Activated CD4-positive, CD25-positive, alpha-beta regulatory T cell (primary cell): ENCODE results near the gene ASPM.
"Not testable (repeated sequence)": the region's sequence is repeated elsewhere in the genome, so short reads cannot be mapped to it uniquely, and the experiment has no call there.

Experiments
- DNase-seq, 4 experiments: peaks; one replicate each; lab custom pipeline; 2025; lab: John Stamatoyannopoulos, UW

ASPM gene

GRCh38 chr1:197145446-197146024 lies 934 bp downstream of the ASPM start:
- no peak for DNase-seq

GRCh38 chr1:197144570-197145325 lies 1.7 kb downstream of the ASPM start:
- DNase-seq = no peak

- no peak for DNase-seq
These were observed 3.2 kb downstream of the ASPM start for GRCh38 chr1:197143276-197143675.

GRCh38 chr1:197141575-197141974 lies 4.9 kb downstream of the ASPM start:
- DNase-seq = no peak

- no peak for DNase-seq
These were observed 6.3 kb downstream of the ASPM start for GRCh38 chr1:197140121-197140520.

GRCh38 chr1:197139169-197139568 lies 7.3 kb downstream of the ASPM start:
- DNase-seq = no peak

GRCh38 chr1:197137322-197137721 lies 9.1 kb downstream of the ASPM start:
- no peak for DNase-seq

- DNase-seq = no peak
These were observed 15.7 kb downstream of the ASPM start for GRCh38 chr1:197130677-197131304.

GRCh38 chr1:197129698-197130097 lies 16.8 kb downstream of the ASPM start:
- no peak for DNase-seq

- no peak for DNase-seq
These were observed 19.1 kb downstream of the ASPM start for GRCh38 chr1:197127246-197127912.

GRCh38 chr1:197126691-197127090 lies 19.8 kb downstream of the ASPM start:
- DNase-seq = no peak

GRCh38 chr1:197124376-197124775 lies 22.1 kb downstream of the ASPM start:
- DNase-seq = no peak

GRCh38 chr1:197116156-197116555 lies 30.3 kb downstream of the ASPM start:
- DNase-seq = no peak

- DNase-seq = no peak
These were observed 39.6 kb downstream of the ASPM start for GRCh38 chr1:197106869-197107268.

- no peak for DNase-seq
These were observed 43.2 kb downstream of the ASPM start for GRCh38 chr1:197103300-197103699.

- no peak for DNase-seq
These were observed 44.5 kb downstream of the ASPM start for GRCh38 chr1:197101978-197102377.

- no peak for DNase-seq
These were observed 45.8 kb downstream of the ASPM start for GRCh38 chr1:197100677-197101076.

GRCh38 chr1:197099444-197099843 lies 47.0 kb downstream of the ASPM start:
- DNase-seq = no peak

GRCh38 chr1:197096971-197097370 lies 49.5 kb downstream of the ASPM start:
- DNase-seq = not testable (repeated sequence)

- DNase-seq = no peak
These were observed 50.3 kb downstream of the ASPM start for GRCh38 chr1:197096137-197096536.

- no peak for DNase-seq
These were observed 53.1 kb downstream of the ASPM start for GRCh38 chr1:197093226-197093885.

- no peak for DNase-seq
These were observed 53.9 kb downstream of the ASPM start for GRCh38 chr1:197092491-197093023.
